ENCODE results near the gene OCEL1.

DNA sequence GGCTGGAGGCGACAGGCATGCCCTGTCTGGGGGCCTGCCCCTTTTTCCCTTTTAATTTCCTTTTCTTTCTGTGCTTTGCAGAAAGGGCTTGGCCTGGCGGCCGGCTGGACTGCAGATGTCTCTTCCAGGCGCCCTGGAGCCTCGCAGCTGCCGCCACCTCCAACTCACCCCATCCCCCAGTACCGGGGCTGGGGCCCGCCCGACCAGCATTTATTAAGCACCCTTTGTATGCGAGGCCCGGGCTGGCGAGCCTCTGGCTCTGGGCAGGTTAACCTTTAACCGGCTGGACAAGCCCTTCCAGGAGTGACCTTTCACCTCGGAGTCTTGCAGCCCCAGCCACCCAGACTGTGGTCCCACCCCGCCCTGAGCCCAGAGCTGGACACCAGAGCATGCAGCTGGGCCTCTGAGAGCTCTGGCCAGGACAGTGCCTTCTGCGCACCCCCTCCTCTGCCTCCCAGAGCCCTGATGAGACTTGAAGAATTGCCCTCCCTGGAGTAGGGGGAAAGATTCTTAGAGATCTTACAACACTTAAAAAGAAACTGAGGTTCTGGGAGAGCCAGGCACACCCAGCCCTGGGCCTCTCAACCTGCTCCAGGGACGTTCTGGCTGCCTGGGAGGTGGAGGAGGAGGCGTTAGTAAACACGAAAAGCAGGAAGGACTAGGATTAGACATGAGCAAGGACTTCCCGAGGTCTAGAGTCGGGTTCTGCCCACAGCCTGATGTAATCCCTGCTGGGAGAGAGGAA lies 20.8 kb downstream of the OCEL1 start:
- TF ChIP-seq, protein P1, sequence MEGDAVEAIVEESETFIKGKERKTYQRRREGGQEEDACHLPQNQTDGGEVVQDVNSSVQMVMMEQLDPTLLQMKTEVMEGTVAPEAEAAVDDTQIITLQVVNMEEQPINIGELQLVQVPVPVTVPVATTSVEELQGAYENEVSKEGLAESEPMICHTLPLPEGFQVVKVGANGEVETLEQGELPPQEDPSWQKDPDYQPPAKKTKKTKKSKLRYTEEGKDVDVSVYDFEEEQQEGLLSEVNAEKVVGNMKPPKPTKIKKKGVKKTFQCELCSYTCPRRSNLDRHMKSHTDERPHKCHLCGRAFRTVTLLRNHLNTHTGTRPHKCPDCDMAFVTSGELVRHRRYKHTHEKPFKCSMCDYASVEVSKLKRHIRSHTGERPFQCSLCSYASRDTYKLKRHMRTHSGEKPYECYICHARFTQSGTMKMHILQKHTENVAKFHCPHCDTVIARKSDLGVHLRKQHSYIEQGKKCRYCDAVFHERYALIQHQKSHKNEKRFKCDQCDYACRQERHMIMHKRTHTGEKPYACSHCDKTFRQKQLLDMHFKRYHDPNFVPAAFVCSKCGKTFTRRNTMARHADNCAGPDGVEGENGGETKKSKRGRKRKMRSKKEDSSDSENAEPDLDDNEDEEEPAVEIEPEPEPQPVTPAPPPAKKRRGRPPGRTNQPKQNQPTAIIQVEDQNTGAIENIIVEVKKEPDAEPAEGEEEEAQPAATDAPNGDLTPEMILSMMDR (IDR thresholded peaks at IDR 0.05; ENCODE audit: low read length), result no peak
- TF ChIP-seq EZH2 (optimal IDR thresholded peaks at IDR 0.05; ENCODE audit: low read depth, low read length), result no peak

Measured in MM.1S (cell line).